ENCODE results near the gene IL15RA.
"Not testable (repeated sequence)": the region's sequence is repeated elsewhere in the genome, so short reads cannot be mapped to it uniquely, and the experiment has no call there.

IL15RA gene

GRCh38 chr10:6006546-6006945, 29.2 kb upstream of the IL15RA start:
- DNase-seq (ENCODE audit: low read depth), result no peak
- no peak overlapping the region for H3K4me3 ChIP-seq (ENCODE audit: low read length)
- TF ChIP-seq, protein P1, sequence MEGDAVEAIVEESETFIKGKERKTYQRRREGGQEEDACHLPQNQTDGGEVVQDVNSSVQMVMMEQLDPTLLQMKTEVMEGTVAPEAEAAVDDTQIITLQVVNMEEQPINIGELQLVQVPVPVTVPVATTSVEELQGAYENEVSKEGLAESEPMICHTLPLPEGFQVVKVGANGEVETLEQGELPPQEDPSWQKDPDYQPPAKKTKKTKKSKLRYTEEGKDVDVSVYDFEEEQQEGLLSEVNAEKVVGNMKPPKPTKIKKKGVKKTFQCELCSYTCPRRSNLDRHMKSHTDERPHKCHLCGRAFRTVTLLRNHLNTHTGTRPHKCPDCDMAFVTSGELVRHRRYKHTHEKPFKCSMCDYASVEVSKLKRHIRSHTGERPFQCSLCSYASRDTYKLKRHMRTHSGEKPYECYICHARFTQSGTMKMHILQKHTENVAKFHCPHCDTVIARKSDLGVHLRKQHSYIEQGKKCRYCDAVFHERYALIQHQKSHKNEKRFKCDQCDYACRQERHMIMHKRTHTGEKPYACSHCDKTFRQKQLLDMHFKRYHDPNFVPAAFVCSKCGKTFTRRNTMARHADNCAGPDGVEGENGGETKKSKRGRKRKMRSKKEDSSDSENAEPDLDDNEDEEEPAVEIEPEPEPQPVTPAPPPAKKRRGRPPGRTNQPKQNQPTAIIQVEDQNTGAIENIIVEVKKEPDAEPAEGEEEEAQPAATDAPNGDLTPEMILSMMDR (conservative IDR thresholded peaks at IDR 0.05; ENCODE audit: low read length), result no peak

- TF ChIP-seq, protein P1 (conservative IDR thresholded peaks at IDR 0.05; ENCODE audit: low read length), result no peak
- no peak for DNase-seq (ENCODE audit: low read depth)
- no peak overlapping the region for H3K4me3 ChIP-seq (ENCODE audit: low read length)
Measured at GRCh38 chr10:6005856-6006395, 28.6 kb upstream of the IL15RA start.

DNA sequence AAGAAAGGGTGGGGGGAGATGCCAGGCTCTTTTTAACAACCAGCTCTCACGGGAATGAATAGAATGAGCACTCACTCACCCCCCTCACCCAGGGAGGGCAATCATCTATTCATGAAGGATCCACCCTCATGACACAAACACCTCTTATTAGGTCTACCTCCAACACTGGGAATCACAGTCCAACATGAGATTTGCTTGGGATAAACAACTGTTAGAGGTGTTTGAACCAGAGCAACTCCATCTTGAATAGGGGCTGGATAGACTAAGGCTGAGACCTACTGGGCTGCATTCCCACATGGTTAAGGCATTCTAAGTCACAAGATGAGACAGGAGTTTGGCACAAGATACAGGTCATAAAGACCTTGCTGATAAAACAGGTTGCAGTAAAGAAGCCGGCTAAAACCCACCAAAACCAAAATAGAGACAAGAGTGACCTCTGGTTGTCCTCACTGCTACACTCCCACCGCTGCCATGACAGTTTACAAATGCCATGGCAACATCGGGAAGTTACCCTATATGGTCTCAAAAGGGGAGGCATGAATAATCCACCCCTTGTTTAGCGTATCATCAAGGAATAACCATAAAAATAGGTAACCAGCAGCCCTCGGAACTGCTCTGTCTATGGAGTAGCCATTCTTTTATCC, 27.9 kb upstream of the IL15RA start:
- not testable (repeated sequence) for DNase-seq (ENCODE audit: low read depth); H3K4me3 ChIP-seq (ENCODE audit: low read length)

GRCh38 chr10:6002809-6003510, 25.6 kb upstream of the IL15RA start:
- no peak overlapping the region for H3K4me3 ChIP-seq (ENCODE audit: low read length)
- TF ChIP-seq, protein P1 (conservative IDR thresholded peaks at IDR 0.05; ENCODE audit: low read length), result no peak
- no peak for DNase-seq (ENCODE audit: low read depth)

DNA sequence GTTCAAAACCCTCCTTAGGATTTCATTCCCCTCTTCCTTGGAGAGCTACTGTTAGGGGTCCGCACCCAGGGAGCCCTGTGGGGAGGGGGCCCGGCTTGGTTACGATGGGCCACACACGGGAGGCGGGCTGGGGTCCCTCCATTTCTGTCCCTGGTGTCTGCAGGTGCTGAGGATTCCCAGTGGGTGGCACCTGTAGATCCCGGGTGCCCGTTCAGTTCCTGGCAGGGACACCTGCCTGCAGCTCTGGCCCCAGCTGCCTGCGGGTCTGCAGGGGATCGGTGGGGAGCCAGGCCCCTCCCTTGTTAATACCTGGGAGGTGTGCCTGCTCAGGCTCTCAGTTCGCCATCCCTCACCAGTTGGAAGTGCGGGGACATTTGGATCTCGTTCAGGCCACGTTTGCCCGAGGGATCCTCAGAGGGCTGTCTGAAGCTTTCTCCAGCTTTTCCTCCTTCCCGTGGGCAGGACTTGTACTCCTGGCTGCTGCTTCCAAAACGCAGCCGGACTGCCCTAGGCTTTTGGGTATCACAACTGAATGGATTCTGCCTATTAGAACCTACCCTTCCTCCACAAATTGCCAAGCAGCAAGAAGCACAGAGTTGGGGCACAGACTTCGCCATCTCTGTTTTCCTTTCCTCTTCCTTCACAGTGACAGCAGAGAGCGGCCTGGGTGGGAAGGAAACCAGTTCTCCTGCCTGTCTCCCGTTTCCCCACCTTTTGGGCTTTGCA, 22.3 kb upstream of the IL15RA start:
- no peak overlapping the region for H3K4me3 ChIP-seq (ENCODE audit: low read length)
- TF ChIP-seq, protein P1 (conservative IDR thresholded peaks at IDR 0.05; ENCODE audit: low read length), result no peak
- DNase-seq (ENCODE audit: low read depth), result no peak

- DNase-seq (ENCODE audit: low read depth), result no peak
- H3K4me3 ChIP-seq (ENCODE audit: low read length), result no peak overlapping the region
- TF ChIP-seq, protein P1 (conservative IDR thresholded peaks at IDR 0.05; ENCODE audit: low read length), result no peak
Measured at GRCh38 chr10:5996696-5997095, 19.4 kb upstream of the IL15RA start.

GRCh38 chr10:5992398-5992797, 15.1 kb upstream of the IL15RA start:
- TF ChIP-seq, protein P1 (conservative IDR thresholded peaks at IDR 0.05; ENCODE audit: low read length), result no peak
- no peak overlapping the region for H3K4me3 ChIP-seq (ENCODE audit: low read length)
- no peak for DNase-seq (ENCODE audit: low read depth)
